T-cell (primary cell): ENCODE data around the gene LIX1. TPM values are rescaled to one million over a fixed set of nuclear protein-coding genes. Genes with fewer than 3 reads are reported as not detected.

ENCODE experiments used
- ATAC-seq, 4 experiments: fragments of 200-7000 bp in 3 of 4; fragments of 150-1000 bp in 1 of 4; cut with Tn5 transposase; replicated peaks in 1 of 4; 1 replicate in 3 of 4; 2 replicates in 1 of 4; pipeline ENCODE4 v1.10.0; 2021; ENCODE audit warnings: moderate library complexity in 3 of 4, mild to moderate bottlenecking in 2 of 4, moderate number of reproducible peaks in 1 of 4
- CTCF ChIA-PET, 2 donors: fragments of 300-600 bp; sonication (Branson Sonifier 250); formaldehyde crosslinking; loops; one replicate each; lab custom pipeline; 2022; ENCODE audit warnings: antibody characterized with exemption in 2 of 2; lab: Charles Lee
- POLR2A ChIA-PET, 2 donors: fragments of 300-600 bp; sonication (Branson Sonifier 250); formaldehyde crosslinking; loops; one replicate each; lab custom pipeline; 2022; ENCODE audit warnings: antibody characterized with exemption in 2 of 2; lab: Charles Lee
- DNase-seq, 35 experiments: peaks; one replicate each; pipeline versions ENCODE4 v3.0.0 to v3.0.0-alpha.2; 2013 to 2023
- H3K27ac ChIP-seq: one replicate; pipeline ENCODE4 v1.5.1; 2013; ENCODE audit warnings: low read length
- H3K27me3 ChIP-seq, 2 experiments: replicated peaks in 1 of 2; 1 replicate in 1 of 2; 2 replicates in 1 of 2; pipeline versions ENCODE4 v1.6.1 to v1.7.0; 2013; ENCODE audit warnings: low read length in 1 of 2, mixed read lengths in 1 of 2; ENCODE audit not compliant: control insufficient read depth in 2 of 2, insufficient read depth in 2 of 2; ENCODE audit errors: extremely low read depth in 1 of 2
- H3K36me3 ChIP-seq, 2 donors: 1 replicate in 1 of 2; 2 replicates in 1 of 2; pipeline versions ENCODE4 v1.6.1 to v1.7.0; 2013; ENCODE audit warnings: low read length in 1 of 2; ENCODE audit not compliant: control insufficient read depth in 2 of 2, insufficient read depth in 1 of 2; ENCODE audit errors: extremely low read depth in 1 of 2
- H3K4me1 ChIP-seq, 2 experiments: 1 replicate in 1 of 2; 2 replicates in 1 of 2; pipeline versions ENCODE4 v1.6.1 to v1.7.0; 2013; ENCODE audit warnings: low read length in 2 of 2, mixed read lengths in 1 of 2; ENCODE audit not compliant: insufficient read depth in 2 of 2, control insufficient read depth in 1 of 2; ENCODE audit errors: extremely low read depth in 1 of 2
- H3K4me3 ChIP-seq, 2 donors: 1 replicate in 1 of 2; 2 replicates in 1 of 2; pipeline versions ENCODE4 v1.5.1 to v1.7.0; 2013; ENCODE audit warnings: mild to moderate bottlenecking in 2 of 2, low read length in 1 of 2, moderate library complexity in 1 of 2; ENCODE audit not compliant: control insufficient read depth in 1 of 2; ENCODE audit errors: extremely low read depth in 1 of 2
- H3K9me3 ChIP-seq: 2 replicates; pipeline ENCODE4 v1.7.0; 2013
- H3K27ac Mint-ChIP-seq, 2 donors: one replicate each; pipeline ENCODE4 v1.8.0; 2020 to 2021; ENCODE audit warnings: mild to moderate bottlenecking in 2 of 2, mixed read lengths in 2 of 2
- H3K27me3 Mint-ChIP-seq, 2 donors: one replicate each; pipeline ENCODE4 v1.8.0; 2021 to 2022; ENCODE audit warnings: mixed read lengths in 2 of 2
- H3K36me3 Mint-ChIP-seq: one replicate; pipeline ENCODE4 v1.8.0; 2021; ENCODE audit warnings: mixed read lengths
- H3K4me1 Mint-ChIP-seq, 3 donors: one replicate each; pipeline ENCODE4 v1.8.0; 2020 to 2022; ENCODE audit warnings: mixed read lengths in 3 of 3, mild to moderate bottlenecking in 1 of 3
- H3K4me3 Mint-ChIP-seq, 3 donors: one replicate each; pipeline ENCODE4 v1.8.0; 2020 to 2022; ENCODE audit warnings: mild to moderate bottlenecking in 3 of 3, mixed read lengths in 3 of 3, moderate library complexity in 3 of 3
- H3K9me3 Mint-ChIP-seq, 3 donors: one replicate each; pipeline ENCODE4 v1.8.0; 2020 to 2022; ENCODE audit warnings: mixed read lengths in 3 of 3
- WGBS: methylation state at CpG from one replicate; pipeline ENCODE4 v1.1.5; 2013; ENCODE audit warnings: missing lambda C conversion rate; ENCODE audit not compliant: insufficient coverage; 5-methylcytosine and 5-hydroxymethylcytosine counted together
- total RNA-seq, 35 experiments: library from RNA in 6 of 35; stranded (reverse) in 6 of 35; fragments of 120-200 nt in 1 of 35; gene quantifications; one replicate each; pipeline versions ENCODE4 v1.2.1 to v1.2.4 and lab custom pipeline; 2013 to 2026

Gene LIX1
- total RNA-seq, 5 donors from 2014 or later (not counting 1 experiment from before 2014, with no cell fraction given): not detected

DNA sequence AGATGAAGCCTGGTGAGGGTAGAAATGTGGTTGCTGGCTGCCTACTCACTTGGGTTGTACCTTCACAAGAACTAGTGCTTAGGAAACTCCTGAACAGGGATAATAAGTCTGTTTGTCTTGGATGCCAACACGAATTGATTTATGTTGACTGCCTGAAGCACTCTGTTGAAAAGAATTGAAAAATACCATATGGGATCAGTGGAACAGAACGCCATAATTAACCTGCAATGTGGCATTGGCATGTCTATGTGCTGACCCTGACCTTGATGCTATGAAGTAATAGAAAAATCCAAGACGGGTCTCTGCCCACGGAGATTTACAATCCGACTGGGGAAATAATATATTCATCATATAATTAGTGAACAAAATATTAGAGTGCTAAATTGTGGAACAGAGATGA is 10.5 kb downstream of the LIX1 start:
- ChIA-PET CTCF (interaction anchor here (0.5 to 2.1 kb wide), 2 partner anchors 29 to 1872 kb away, joined by 4 to 6 read pairs; no protein-coding TSS in a partner anchor), POLR2A (no interaction called here)
- Mint-ChIP-seq H3K27ac (no peak overlapping the region), H3K4me1 (peaks cover 4 to 6% (median 6%) of the 10 kb centered on the region in 3 donors), H3K36me3 (no peaks in the 10 kb centered on the region), H3K9me3 (no peaks in the 10 kb centered on the region), H3K27me3 (peaks cover 2 to 6% of the 10 kb centered on the region in 2 donors), H3K4me3 (no peak overlapping the region)
- no peak for ATAC-seq
- no peaks in the 10 kb centered on the region for H3K9me3 ChIP-seq
- H3K36me3 ChIP-seq: no peaks in the 10 kb centered on the region
- H3K27ac ChIP-seq: no peak overlapping the region
- no peak overlapping the region for H3K4me3 ChIP-seq
- peaks cover 0 to 6% of the 10 kb centered on the region in 2 experiments for H3K4me1 ChIP-seq
- DNase-seq: no peak
- H3K27me3 ChIP-seq: no peaks in the 10 kb centered on the region
- WGBS: 50% methylated on average over 2 of the region's 5 CpGs

DNA sequence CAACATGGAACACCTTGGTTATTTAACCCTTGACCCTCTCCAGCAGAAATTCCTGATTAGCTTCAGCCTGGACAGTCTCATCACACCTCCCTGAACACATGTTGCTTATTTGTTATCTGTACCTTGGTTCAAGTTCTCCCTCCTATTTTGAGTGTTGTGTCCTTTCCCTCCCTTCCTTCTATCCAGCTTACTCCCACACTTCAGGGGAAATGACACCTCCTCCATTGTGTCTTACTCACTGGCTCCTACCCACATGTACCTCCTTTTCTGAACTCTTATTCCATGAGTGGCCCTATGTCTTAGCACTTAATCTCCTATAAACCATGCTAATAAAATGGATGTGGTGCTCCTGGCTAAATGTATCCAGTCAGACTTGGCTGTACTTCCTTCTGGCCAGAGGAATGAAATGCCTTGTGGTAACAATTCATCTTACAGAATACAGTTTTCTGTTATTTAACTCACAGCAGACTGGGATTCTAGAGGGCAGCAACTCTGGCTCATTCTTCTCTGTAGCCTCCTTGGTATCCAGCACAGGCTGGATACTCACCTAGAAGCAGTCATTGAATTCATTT is 11.2 kb downstream of the LIX1 start:
- no peak overlapping the region for H3K27ac ChIP-seq
- CTCF ChIA-PET: no interaction called here
- peaks cover 3 to 6% of the 10 kb centered on the region in 2 donors for H3K27me3 Mint-ChIP-seq
- peaks cover 0 to 6% of the 10 kb centered on the region in 2 experiments for H3K4me1 ChIP-seq
- no peaks in the 10 kb centered on the region for H3K9me3 ChIP-seq
- no peaks in the 10 kb centered on the region for H3K36me3 Mint-ChIP-seq
- H3K36me3 ChIP-seq: no peaks in the 10 kb centered on the region
- DNase-seq (no peak), ATAC-seq (no peak)
- H3K4me3 Mint-ChIP-seq: no peak overlapping the region
- no peaks in the 10 kb centered on the region for H3K9me3 Mint-ChIP-seq
- H3K27me3 ChIP-seq: no peaks in the 10 kb centered on the region
- H3K4me1 Mint-ChIP-seq: peaks cover 4 to 6% (median 6%) of the 10 kb centered on the region in 3 donors
- no peak overlapping the region for H3K27ac Mint-ChIP-seq
- POLR2A ChIA-PET: interaction anchor here in 1 of 2 donors (0.6 kb wide), 1 partner anchor 26 kb away, joined by 3 read pairs; no protein-coding TSS in a partner anchor
- no peak overlapping the region for H3K4me3 ChIP-seq

DNA sequence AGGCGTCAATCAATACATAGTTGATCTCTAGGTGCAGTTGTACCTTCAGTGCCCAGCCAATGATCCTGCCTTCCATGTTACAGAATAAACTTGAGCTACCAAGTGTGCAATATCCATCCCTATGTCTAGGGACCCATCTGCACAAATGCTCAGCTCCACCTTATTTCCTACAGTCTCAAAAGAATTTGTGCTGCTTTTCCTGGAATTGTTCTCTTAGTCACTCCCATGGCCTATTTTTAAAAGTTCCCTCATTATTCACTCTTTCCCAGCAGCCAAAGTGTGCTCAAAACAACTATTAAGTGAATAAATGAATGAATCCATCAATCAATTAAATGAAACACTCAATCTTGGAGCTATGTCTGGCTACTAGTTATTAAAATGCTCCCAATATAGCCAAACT is 14.7 kb downstream of the LIX1 start:
- no peak overlapping the region for H3K27ac Mint-ChIP-seq
- Histone ChIP-seq H3K4me1 (no peaks in the 10 kb centered on the region), H3K36me3 (no peaks in the 10 kb centered on the region), H3K4me3 (no peak overlapping the region), H3K27me3 (no peaks in the 10 kb centered on the region), H3K9me3 (no peaks in the 10 kb centered on the region), H3K27ac (no peak overlapping the region)
- POLR2A ChIA-PET: interaction anchor here in 1 of 2 donors (1.0 kb wide), 1 partner anchor 116 kb away, joined by 3 read pairs; no protein-coding TSS in a partner anchor
- H3K36me3 Mint-ChIP-seq: no peaks in the 10 kb centered on the region
- H3K27me3 Mint-ChIP-seq: peaks cover 8 to 16% of the 10 kb centered on the region in 2 donors
- H3K4me3 Mint-ChIP-seq: no peak overlapping the region
- CTCF ChIA-PET: no interaction called here
- no peak for DNase-seq
- no peak for ATAC-seq
- no peaks in the 10 kb centered on the region for H3K9me3 Mint-ChIP-seq
- whole genome bisulfite sequencing: 100% methylated on average over 1 of the region's 1 CpG
- H3K4me1 Mint-ChIP-seq: no peaks in the 10 kb centered on the region

DNA sequence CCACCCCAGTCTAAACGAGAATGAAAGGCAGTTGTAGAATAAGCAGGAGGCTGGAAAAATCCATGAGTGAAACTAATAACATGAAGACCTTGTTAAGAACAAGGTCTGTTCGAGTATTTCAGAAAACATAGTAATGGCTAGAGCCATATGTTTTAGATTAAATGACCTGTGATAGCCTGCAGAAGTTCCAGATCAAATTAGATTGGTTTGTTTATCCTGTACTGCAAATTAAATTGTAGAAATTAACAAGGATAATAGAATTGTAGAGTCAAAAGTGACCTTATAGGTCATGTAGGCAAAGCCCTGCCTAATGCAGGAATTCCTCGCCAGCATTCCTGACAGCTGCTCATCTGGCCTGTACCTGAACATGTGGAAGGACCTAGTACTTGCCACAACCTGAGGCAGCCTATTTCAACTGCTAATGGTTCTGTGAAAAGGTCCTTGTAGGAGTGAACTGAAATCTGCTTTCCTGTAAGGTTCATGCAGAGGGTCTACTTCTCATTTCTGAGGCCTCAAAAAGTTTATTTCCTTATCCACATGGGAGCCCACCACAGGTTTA is 17.2 kb downstream of the LIX1 start:
- Histone ChIP-seq H3K27me3 (no peaks in the 10 kb centered on the region), H3K36me3 (no peaks in the 10 kb centered on the region), H3K4me1 (no peaks in the 10 kb centered on the region), H3K9me3 (no peaks in the 10 kb centered on the region), H3K27ac (no peak overlapping the region), H3K4me3 (no peak overlapping the region)
- ChIA-PET CTCF (no interaction called here), POLR2A (no interaction called here)
- no peaks in the 10 kb centered on the region for H3K36me3 Mint-ChIP-seq
- 100% methylated on average over 1 of the region's 3 CpGs for WGBS
- no peak for DNase-seq
- H3K4me3 Mint-ChIP-seq: no peak overlapping the region
- no peaks in the 10 kb centered on the region for H3K4me1 Mint-ChIP-seq
- ATAC-seq: no peak
- peaks cover 8 to 11% of the 10 kb centered on the region in 2 donors for H3K27me3 Mint-ChIP-seq
- H3K27ac Mint-ChIP-seq: no peak overlapping the region
- H3K9me3 Mint-ChIP-seq: no peaks in the 10 kb centered on the region

DNA sequence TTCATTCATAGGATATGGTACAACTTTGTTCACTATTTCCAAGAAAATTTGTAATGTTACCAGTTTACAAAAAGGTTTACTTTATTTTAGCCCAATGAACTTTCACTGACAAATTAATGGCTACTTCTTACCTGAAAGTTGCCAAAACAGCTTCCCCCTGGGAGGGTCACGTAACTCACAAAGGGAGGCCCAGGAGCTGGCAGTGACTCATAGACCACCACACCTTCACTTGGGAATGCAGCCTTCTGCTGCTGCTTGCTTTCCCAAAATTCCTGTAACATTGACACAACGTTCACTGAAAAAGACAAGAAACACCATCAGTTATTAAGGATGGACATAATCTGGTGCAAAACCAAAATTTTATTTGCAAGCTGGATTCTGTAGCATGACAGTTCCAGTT is 18.1 kb downstream of the LIX1 start:
- DNase-seq (no peak), ATAC-seq (no peak)
- POLR2A ChIA-PET: no interaction called here
- Mint-ChIP-seq H3K9me3 (no peaks in the 10 kb centered on the region), H3K27ac (no peak overlapping the region), H3K4me3 (no peak overlapping the region), H3K36me3 (no peaks in the 10 kb centered on the region), H3K27me3 (peaks cover 8 to 11% of the 10 kb centered on the region in 2 donors), H3K4me1 (no peaks in the 10 kb centered on the region)
- Histone ChIP-seq H3K27ac (no peak overlapping the region), H3K27me3 (no peaks in the 10 kb centered on the region), H3K4me3 (no peak overlapping the region), H3K36me3 (no peaks in the 10 kb centered on the region), H3K9me3 (no peaks in the 10 kb centered on the region), H3K4me1 (no peaks in the 10 kb centered on the region)
- 89% methylated on average over 1 of the region's 2 CpGs for WGBS
- CTCF ChIA-PET: interaction anchor here in 1 of 2 donors (0.5 kb wide), 1 partner anchor 214 kb away, joined by 3 read pairs; no protein-coding TSS in a partner anchor

DNA sequence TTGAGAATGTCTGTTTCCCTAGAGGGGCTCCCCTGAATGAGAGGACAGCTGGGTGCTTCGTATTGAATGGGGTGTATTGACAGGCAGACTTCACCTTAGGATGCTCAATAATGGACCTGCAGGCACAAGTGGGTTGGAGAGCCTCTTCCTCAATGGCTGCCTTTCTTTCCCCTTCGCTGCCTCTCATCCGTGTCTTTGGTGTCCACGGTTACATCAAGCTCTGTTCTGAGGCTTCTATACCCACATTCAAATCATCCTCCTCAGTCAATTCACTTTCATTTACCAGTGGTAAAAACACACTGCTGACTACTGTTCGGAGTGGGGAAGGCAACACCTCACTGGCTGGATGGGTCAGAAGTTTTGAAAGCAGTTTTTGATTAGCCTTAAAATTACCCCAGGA is 20.6 kb downstream of the LIX1 start:
- WGBS: 77% methylated on average over 4 of the region's 5 CpGs
- no peaks in the 10 kb centered on the region for H3K9me3 Mint-ChIP-seq
- no peak overlapping the region for H3K27ac Mint-ChIP-seq
- H3K4me1 ChIP-seq: no peaks in the 10 kb centered on the region
- ChIA-PET CTCF (no interaction called here), POLR2A (interaction anchor here in 1 of 2 donors (0.6 kb wide), 1 partner anchor 199 kb away, joined by 3 read pairs; no protein-coding TSS in a partner anchor)
- no peak overlapping the region for H3K27ac ChIP-seq
- ATAC-seq (no peak), DNase-seq (no peak)
- no peak overlapping the region for H3K4me3 Mint-ChIP-seq
- no peaks in the 10 kb centered on the region for H3K9me3 ChIP-seq
- H3K27me3 ChIP-seq: no peaks in the 10 kb centered on the region
- no peaks in the 10 kb centered on the region for H3K4me1 Mint-ChIP-seq
- H3K36me3 Mint-ChIP-seq: no peaks in the 10 kb centered on the region
- H3K36me3 ChIP-seq: no peaks in the 10 kb centered on the region
- H3K4me3 ChIP-seq: no peak overlapping the region
- H3K27me3 Mint-ChIP-seq: peaks cover 6 to 11% of the 10 kb centered on the region in 2 donors
